ENCODE results near the gene GREM2.

The GREM2 gene

DNA sequence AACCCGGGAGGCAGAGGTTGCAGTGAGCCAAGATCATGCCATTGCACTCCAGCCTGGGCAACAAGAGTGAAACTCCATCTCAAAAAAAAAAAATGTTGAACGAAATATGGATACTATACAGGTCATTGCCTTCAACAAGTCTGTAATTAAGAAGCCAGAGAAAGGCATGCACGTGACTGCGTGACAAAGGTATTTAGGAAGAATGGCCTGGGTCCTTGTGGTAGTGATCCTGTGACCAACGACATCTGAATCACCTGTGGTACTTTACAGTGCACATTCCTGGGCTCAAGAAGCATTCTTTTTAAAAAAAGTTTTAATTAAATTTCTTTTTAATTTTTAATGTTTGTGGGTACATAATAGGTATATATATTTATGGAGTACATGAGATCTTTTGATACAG is 115.0 kb downstream of the GREM2 start:
- no peak for DNase-seq

DNA sequence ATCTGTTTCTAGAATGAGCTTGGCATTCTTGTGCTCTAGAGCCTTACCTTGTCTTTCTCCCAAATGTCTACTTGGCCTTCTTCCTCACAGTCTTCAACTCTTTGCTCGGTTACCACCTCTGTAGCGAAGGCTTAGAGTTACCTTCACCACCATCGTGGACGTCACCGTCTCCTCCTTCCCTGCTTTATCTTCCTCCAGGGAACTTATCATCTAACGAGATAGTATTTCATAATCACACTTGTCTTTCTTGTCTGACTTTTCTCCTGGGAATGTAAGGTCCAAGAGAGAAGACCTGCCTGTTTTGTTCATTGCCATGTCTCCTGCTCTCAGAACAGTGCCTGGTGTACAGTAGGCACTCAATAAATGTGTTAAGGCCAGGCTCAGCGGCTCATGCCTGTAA is 115.6 kb downstream of the GREM2 start:
- DNase-seq: no peak

- no peak for DNase-seq
Measured at GRCh38 chr1:240495601-240496000, 116.4 kb downstream of the GREM2 start.

- DNase-seq: no peak
Measured at GRCh38 chr1:240492832-240493440, 119.0 kb downstream of the GREM2 start.

- DNase-seq: no peak
Measured at GRCh38 chr1:240491796-240492195, 120.2 kb downstream of the GREM2 start.

GRCh38 chr1:240491156-240491555 is 120.8 kb downstream of the GREM2 start:
- DNase-seq: no peak

- DNase-seq: no peak
Measured at GRCh38 chr1:240487493-240487892, 124.5 kb downstream of the GREM2 start.

- DNase-seq: no peak
Measured at GRCh38 chr1:240486611-240487010, 125.3 kb downstream of the GREM2 start.

GRCh38 chr1:240484804-240485443 is 127.0 kb downstream of the GREM2 start:
- no peak for DNase-seq

DNA sequence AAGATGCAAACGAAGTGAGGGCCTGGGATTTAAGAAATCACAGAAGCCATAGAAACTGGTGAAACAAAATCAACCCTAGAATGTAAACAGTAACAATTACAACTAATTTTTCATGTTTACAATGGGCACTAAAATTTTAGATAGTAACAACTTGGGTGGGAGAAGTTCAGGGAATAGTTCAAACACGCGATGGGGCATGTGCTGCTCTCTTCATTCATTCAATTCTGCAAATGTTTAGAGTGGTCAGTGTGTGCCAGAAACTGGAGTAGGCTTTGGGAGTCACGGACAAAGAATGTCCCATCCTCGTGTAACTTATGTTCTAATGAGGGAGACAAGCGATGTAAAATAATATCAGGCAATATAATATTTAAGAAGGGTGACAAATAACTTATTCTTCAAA is 133.4 kb downstream of the GREM2 start:
- no peak for DNase-seq

- DNase-seq: no peak
Measured at GRCh38 chr1:240475832-240476231, 136.1 kb downstream of the GREM2 start.

GRCh38 chr1:240474133-240474614 is 137.8 kb downstream of the GREM2 start:
- DNase-seq: no peak

DNA sequence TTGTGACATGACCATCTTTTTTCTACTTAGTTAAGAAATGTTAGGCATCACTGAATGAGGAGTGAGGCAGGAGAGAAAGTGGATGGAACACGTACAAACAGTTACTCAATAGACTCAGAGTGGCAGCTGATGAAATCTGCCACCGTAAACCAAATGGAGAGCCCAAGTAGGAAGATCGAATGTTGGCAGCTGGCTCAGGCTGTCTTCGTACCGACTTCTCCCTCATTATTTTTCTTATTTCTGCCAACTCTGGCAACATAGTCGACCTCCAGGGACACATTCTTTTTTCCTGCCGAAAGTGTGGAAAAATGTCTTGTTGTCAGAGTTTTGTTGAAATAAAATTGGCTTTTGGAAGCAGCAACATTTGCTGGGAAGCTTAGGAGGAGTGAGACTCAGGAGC is 143.3 kb downstream of the GREM2 start:
- DNase-seq: no peak

- DNase-seq: no peak
Measured at GRCh38 chr1:240467895-240468294, 144.1 kb downstream of the GREM2 start.

DNA sequence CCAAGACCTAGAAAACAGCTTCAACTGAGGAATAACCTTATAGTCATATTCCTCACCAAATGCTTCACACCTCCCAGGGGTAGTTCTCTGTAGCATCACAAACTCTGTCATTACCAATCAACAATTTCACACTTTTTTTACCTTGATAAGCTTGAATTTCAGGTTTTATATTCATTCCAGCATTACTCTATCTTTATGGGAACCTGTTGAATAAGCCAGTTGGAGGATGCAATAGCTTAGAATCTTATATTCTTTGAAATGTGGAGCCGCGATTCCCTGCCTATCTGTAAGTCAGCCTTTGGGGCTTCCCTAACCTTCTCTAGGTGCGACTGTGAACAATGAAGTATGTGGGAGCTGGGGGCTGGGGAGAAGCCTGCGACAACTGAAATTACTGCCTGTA is 145.4 kb downstream of the GREM2 start:
- DNase-seq: no peak

DNA sequence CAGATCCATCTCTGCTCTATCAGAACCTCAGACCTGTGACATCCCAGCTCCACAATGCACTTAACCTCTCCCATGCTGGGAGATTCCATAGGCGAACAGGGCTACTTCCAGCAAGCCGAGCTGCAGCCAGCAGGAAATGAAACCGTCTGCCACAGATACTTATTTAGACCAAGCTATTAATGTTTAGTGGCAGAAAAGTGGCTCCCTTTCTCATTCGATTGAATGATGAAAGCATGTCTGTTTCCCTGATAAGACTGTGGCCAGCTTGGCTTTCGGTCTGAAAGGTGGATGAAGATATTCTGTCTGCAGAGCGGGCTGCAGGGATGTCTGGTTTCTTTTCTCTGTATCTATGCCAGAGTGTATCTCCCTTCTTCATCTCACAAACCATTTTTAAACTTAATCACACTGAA is 146.4 kb downstream of the GREM2 start:
- DNase-seq: no peak

- no peak for DNase-seq
Measured at GRCh38 chr1:240464099-240464498, 147.9 kb downstream of the GREM2 start.

GRCh38 chr1:240462766-240463395 is 149.1 kb downstream of the GREM2 start:
- DNase-seq: no peak

DNA sequence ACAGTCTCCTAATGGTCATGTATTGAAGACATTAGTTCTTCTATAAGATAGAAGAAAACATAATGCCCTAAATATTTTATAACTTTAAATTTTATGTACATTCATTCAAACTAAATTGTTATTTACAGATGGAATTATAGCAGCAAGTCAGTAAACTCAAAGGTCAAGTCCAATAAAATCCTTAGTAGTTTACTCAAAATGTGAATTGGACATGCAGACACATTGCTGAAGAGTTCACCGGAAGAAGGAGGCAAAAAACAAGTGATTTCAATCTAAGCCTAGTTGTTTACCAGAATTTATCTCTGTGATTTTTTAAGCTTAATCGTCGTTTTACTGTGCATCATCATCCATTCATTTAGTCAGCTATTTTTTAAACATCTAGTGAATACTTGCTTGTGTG is 149.7 kb downstream of the GREM2 start:
- DNase-seq: no peak

GRCh38 chr1:240457203-240457602 is 154.8 kb downstream of the GREM2 start:
- no peak for DNase-seq

GRCh38 chr1:240455228-240455821 is 156.6 kb downstream of the GREM2 start:
- no peak for DNase-seq

GRCh38 chr1:240445369-240445768 is 166.6 kb downstream of the GREM2 start:
- no peak for DNase-seq

- DNase-seq: no peak
Measured at GRCh38 chr1:240441669-240442068, 170.3 kb downstream of the GREM2 start.

All from cortex of kidney (tissue), 1 donor.